ENCODE results near the gene PI4KA.
"Not testable (repeated sequence)": the region's sequence is repeated elsewhere in the genome, so short reads cannot be mapped to it uniquely, and the experiment has no call there.

PI4KA gene

GRCh38 chr22:20695205-20695604 is 163.4 kb downstream of the PI4KA start:
- DNase-seq (ENCODE audit: low read depth) = not testable (repeated sequence)

- not testable (repeated sequence) for DNase-seq (ENCODE audit: low read depth)
Observed at GRCh38 chr22:20694256-20694655, 164.4 kb downstream of the PI4KA start.

- DNase-seq (ENCODE audit: low read depth) = not testable (repeated sequence)
Observed at GRCh38 chr22:20692926-20693325, 165.7 kb downstream of the PI4KA start.

GRCh38 chr22:20690586-20691317 is 167.9 kb downstream of the PI4KA start:
- not testable (repeated sequence) for DNase-seq (ENCODE audit: low read depth)

GRCh38 chr22:20687356-20688172 is 171.0 kb downstream of the PI4KA start:
- not testable (repeated sequence) for DNase-seq (ENCODE audit: low read depth)

- not testable (repeated sequence) for DNase-seq (ENCODE audit: low read depth)
Observed at GRCh38 chr22:20685764-20686163, 172.8 kb downstream of the PI4KA start.

- DNase-seq (ENCODE audit: low read depth) = not testable (repeated sequence)
Observed at GRCh38 chr22:20678792-20679435, 179.7 kb downstream of the PI4KA start.

- no peak for DNase-seq (ENCODE audit: low read depth)
Observed at GRCh38 chr22:20677684-20678242, 180.8 kb downstream of the PI4KA start.

- DNase-seq (ENCODE audit: low read depth) = not testable (repeated sequence)
Observed at GRCh38 chr22:20675613-20676012, 183.0 kb downstream of the PI4KA start.

GRCh38 chr22:20674998-20675397 is 183.6 kb downstream of the PI4KA start:
- no peak for DNase-seq (ENCODE audit: low read depth)

GRCh38 chr22:20673295-20674195 is 185.1 kb downstream of the PI4KA start:
- no peak for DNase-seq (ENCODE audit: low read depth)

GRCh38 chr22:20672732-20673131 is 185.9 kb downstream of the PI4KA start:
- DNase-seq (ENCODE audit: low read depth) = no peak

- DNase-seq (ENCODE audit: low read depth) = no peak
Observed at GRCh38 chr22:20672082-20672424, 186.6 kb downstream of the PI4KA start.

GRCh38 chr22:20671409-20672081 is 187.1 kb downstream of the PI4KA start:
- no peak for DNase-seq (ENCODE audit: low read depth)

GRCh38 chr22:20670457-20671261 is 188.0 kb downstream of the PI4KA start:
- not testable (repeated sequence) for DNase-seq (ENCODE audit: low read depth)

GRCh38 chr22:20669884-20670283 is 188.7 kb downstream of the PI4KA start:
- not testable (repeated sequence) for DNase-seq (ENCODE audit: low read depth)

GRCh38 chr22:20669471-20669870 is 189.1 kb downstream of the PI4KA start:
- DNase-seq (ENCODE audit: low read depth) = not testable (repeated sequence)

GRCh38 chr22:20668769-20669168 is 189.8 kb downstream of the PI4KA start:
- DNase-seq (ENCODE audit: low read depth) = not testable (repeated sequence)

GRCh38 chr22:20668226-20668625 is 190.4 kb downstream of the PI4KA start:
- not testable (repeated sequence) for DNase-seq (ENCODE audit: low read depth)

GRCh38 chr22:20667548-20667947 is 191.1 kb downstream of the PI4KA start:
- DNase-seq (ENCODE audit: low read depth) = not testable (repeated sequence)
